ENCODE data around the gene CHRNA7.
"Not testable (repeated sequence)": the region's sequence is repeated elsewhere in the genome, so short reads cannot be mapped to it uniquely, and the experiment has no call there.

The CHRNA7 gene

GRCh38 chr15:32120577-32121383 is 90.5 kb downstream of the CHRNA7 start:
- Mint-ChIP-seq H3K4me3 (no peak overlapping the region), H3K4me1 (no peaks in the 10 kb centered on the region), H3K36me3 (no peaks in the 10 kb centered on the region), H3K27me3 (peaks cover 6 to 7% of the 10 kb centered on the region in 2 donors), H3K9me3 (no peaks in the 10 kb centered on the region), H3K27ac (no peak overlapping the region)
- DNase-seq (no peak), ATAC-seq (replicated peaks) (no peak)

GRCh38 chr15:32121384-32121695 is 91.0 kb downstream of the CHRNA7 start:
- Mint-ChIP-seq H3K27me3 (peaks cover 4 to 7% of the 10 kb centered on the region in 2 donors), H3K9me3 (no peaks in the 10 kb centered on the region), H3K4me3 (no peak overlapping the region), H3K4me1 (no peaks in the 10 kb centered on the region), H3K27ac (no peak overlapping the region), H3K36me3 (no peaks in the 10 kb centered on the region)
- ATAC-seq (replicated peaks) (no peak), DNase-seq (no peak)

- no peak overlapping the region for H3K27ac Mint-ChIP-seq
- no peaks in the 10 kb centered on the region for H3K9me3 Mint-ChIP-seq
- H3K4me3 Mint-ChIP-seq, result no peak overlapping the region
- no peaks in the 10 kb centered on the region for H3K36me3 Mint-ChIP-seq
- peaks cover 4 to 7% of the 10 kb centered on the region in 2 donors for H3K27me3 Mint-ChIP-seq
- no peaks in the 10 kb centered on the region for H3K4me1 Mint-ChIP-seq
- DNase-seq (no peak), ATAC-seq (replicated peaks) (no peak)
These were observed 91.7 kb downstream of the CHRNA7 start for GRCh38 chr15:32122013-32122412.

DNA sequence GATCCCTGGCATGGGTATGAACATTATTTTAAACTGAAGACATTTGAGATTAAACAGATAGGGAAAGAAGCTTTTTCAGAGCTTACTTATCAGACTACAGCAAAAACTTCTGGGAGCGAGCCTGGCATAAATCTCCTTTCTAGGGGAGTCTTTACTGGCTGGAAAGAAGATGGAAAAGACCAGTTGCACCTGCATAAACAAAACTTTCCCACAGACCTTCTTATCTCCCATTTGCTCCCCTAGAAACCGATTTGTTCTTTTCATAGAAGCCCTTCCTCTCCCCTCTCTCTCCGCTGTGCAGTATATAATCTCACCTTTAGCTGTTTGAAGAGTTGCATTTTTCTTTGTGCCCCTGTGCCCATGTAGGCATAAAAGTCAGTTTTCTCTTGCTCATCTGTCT is 93.2 kb downstream of the CHRNA7 start:
- no peaks in the 10 kb centered on the region for H3K4me1 Mint-ChIP-seq
- H3K27ac Mint-ChIP-seq, result no peak overlapping the region
- no peaks in the 10 kb centered on the region for H3K36me3 Mint-ChIP-seq
- H3K4me3 Mint-ChIP-seq, result no peak overlapping the region
- ATAC-seq (replicated peaks) (no peak), DNase-seq (no peak)
- H3K9me3 Mint-ChIP-seq, result no peaks in the 10 kb centered on the region
- peaks cover 0 to 7% of the 10 kb centered on the region in 2 donors for H3K27me3 Mint-ChIP-seq

DNA sequence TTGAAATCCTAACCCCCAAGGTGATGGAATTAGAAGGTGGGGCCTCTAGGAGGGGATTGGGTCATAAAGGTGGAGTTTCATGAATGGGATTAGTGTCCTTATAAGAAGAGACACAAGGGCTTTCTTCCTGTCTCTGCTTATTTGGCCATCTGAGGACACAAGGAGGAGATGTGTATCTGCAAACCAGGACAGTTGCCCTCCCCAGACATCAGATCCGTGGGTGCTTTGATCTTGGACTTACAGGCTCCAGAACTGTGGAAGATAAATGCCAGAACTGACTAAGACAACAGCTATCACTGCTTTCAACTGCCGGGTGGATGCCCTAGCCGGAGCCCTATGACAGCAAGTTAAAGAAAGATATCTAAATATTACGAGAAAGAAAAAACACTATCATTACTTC is 94.4 kb downstream of the CHRNA7 start:
- Mint-ChIP-seq H3K4me3 (no peak overlapping the region), H3K27ac (no peak overlapping the region), H3K9me3 (no peaks in the 10 kb centered on the region), H3K27me3 (peaks cover 0 to 7% of the 10 kb centered on the region in 2 donors), H3K4me1 (no peaks in the 10 kb centered on the region), H3K36me3 (no peaks in the 10 kb centered on the region)
- ATAC-seq (replicated peaks) (no peak), DNase-seq (no peak)

GRCh38 chr15:32125595-32125994 is 95.3 kb downstream of the CHRNA7 start:
- DNase-seq (no peak), ATAC-seq (replicated peaks) (no peak)
- Mint-ChIP-seq H3K9me3 (no peaks in the 10 kb centered on the region), H3K36me3 (no peaks in the 10 kb centered on the region), H3K4me1 (no peaks in the 10 kb centered on the region), H3K4me3 (no peak overlapping the region), H3K27ac (no peak overlapping the region), H3K27me3 (peaks cover 0 to 8% of the 10 kb centered on the region in 2 donors)

- H3K4me1 Mint-ChIP-seq, result no peaks in the 10 kb centered on the region
- ATAC-seq (replicated peaks) (no peak), DNase-seq (no peak)
- no peaks in the 10 kb centered on the region for H3K9me3 Mint-ChIP-seq
- H3K36me3 Mint-ChIP-seq, result no peaks in the 10 kb centered on the region
- no peak overlapping the region for H3K4me3 Mint-ChIP-seq
- no peak overlapping the region for H3K27ac Mint-ChIP-seq
- H3K27me3 Mint-ChIP-seq, result peaks cover 4 to 36% of the 10 kb centered on the region in 2 donors
These were observed 99.5 kb downstream of the CHRNA7 start for GRCh38 chr15:32129815-32130214.

DNA sequence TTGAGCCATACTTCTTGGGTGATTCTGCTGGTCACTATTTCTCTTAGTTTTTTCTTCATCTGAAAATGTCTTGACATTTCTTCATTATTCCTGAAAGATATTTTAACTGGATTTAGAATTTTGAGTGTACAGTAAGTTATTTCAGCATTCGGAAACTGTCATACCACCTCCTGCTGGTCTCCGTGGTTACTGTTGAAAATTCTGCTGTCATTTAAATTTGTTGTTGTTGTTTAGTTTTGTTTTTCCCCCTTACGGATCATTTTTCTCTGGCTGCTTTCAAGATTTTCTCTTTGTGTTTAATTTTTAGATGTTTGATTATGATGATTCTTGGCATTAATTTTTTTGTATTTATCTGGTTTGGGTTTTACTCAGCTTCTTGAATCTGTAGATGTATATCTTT is 100.5 kb downstream of the CHRNA7 start:
- H3K27me3 Mint-ChIP-seq, result peaks cover 4 to 29% of the 10 kb centered on the region in 2 donors
- no peaks in the 10 kb centered on the region for H3K9me3 Mint-ChIP-seq
- no peaks in the 10 kb centered on the region for H3K4me1 Mint-ChIP-seq
- no peaks in the 10 kb centered on the region for H3K36me3 Mint-ChIP-seq
- H3K27ac Mint-ChIP-seq, result no peak overlapping the region
- ATAC-seq (replicated peaks) (no peak), DNase-seq (no peak)
- H3K4me3 Mint-ChIP-seq, result no peak overlapping the region

GRCh38 chr15:32131803-32132202 is 101.5 kb downstream of the CHRNA7 start:
- no peaks in the 10 kb centered on the region for H3K4me1 Mint-ChIP-seq
- H3K4me3 Mint-ChIP-seq, result no peak overlapping the region
- H3K36me3 Mint-ChIP-seq, result no peaks in the 10 kb centered on the region
- peaks cover 4 to 29% of the 10 kb centered on the region in 2 donors for H3K27me3 Mint-ChIP-seq
- DNase-seq (no peak), ATAC-seq (replicated peaks) (no peak)
- no peaks in the 10 kb centered on the region for H3K9me3 Mint-ChIP-seq
- no peak overlapping the region for H3K27ac Mint-ChIP-seq

DNA sequence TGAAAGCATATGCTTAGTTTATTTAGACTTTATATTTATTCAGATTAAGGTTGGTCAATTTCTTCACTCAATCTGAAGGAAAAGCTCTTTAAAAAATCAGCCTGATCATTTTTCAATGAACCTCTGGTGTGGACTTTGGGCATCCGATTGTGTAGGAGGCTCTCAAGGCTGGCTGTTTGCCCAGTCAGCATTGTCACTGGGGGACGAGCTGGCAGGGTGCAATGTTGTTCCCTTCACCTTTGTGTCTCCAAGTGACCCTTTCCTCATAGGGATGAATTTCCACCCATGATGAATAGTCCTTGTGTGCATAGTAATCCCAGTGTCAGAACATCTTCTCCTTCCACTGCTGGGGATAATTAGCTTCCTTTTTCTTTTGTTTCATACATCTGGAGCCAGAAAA is 102.5 kb downstream of the CHRNA7 start:
- Mint-ChIP-seq H3K4me3 (no peak overlapping the region), H3K27ac (no peak overlapping the region), H3K27me3 (peaks cover 4 to 29% of the 10 kb centered on the region in 2 donors), H3K9me3 (no peaks in the 10 kb centered on the region), H3K4me1 (no peaks in the 10 kb centered on the region), H3K36me3 (no peaks in the 10 kb centered on the region)
- ATAC-seq (replicated peaks) (no peak), DNase-seq (no peak)

DNA sequence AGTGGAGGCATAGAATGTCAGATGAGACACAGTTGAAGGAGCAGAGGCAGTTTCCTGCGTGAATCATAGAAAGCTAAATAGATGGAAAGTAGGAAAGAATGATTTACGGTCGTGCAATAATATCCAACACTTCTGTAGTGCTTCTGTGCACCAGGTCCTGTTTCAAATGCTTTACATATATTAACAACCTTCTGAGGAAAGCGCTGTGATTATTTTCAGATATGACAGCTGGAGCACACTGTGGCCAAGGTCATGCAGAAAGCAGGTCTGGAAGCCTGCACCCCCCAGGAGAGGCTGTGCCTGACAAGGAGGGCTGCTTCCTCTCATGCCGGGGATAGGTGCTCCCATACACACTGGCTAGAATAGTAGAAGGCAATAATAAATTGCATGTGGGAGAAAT is 104.5 kb downstream of the CHRNA7 start:
- Mint-ChIP-seq H3K4me1 (no peaks in the 10 kb centered on the region), H3K27ac (no peak overlapping the region), H3K27me3 (peaks cover 4 to 29% of the 10 kb centered on the region in 2 donors), H3K4me3 (no peak overlapping the region), H3K9me3 (no peaks in the 10 kb centered on the region), H3K36me3 (no peaks in the 10 kb centered on the region)
- ATAC-seq (replicated peaks) (no peak), DNase-seq (no peak)

DNA sequence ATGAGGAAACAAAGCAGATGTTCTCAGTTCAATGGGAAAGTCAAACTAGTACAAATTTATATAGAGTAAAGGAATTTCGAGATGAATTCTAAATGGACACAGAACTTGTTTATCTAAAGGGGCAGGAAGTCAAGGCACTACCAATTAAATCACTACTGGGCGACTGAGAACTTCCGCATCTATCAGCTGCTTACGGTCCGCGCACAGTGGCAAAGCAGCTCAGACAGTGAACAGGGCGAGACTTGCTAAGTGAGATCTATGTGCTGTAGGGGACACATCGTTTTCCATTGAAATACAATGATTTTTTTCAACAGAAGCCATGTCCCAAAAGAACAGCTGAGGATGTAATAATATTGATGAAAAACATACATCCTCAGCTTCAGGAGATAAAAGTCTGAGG is 105.0 kb downstream of the CHRNA7 start:
- peaks cover 4 to 29% of the 10 kb centered on the region in 2 donors for H3K27me3 Mint-ChIP-seq
- no peaks in the 10 kb centered on the region for H3K4me1 Mint-ChIP-seq
- no peaks in the 10 kb centered on the region for H3K36me3 Mint-ChIP-seq
- H3K27ac Mint-ChIP-seq, result no peak overlapping the region
- ATAC-seq (replicated peaks) (no peak), DNase-seq (no peak)
- no peak overlapping the region for H3K4me3 Mint-ChIP-seq
- peaks cover 0 to 2% of the 10 kb centered on the region in 2 donors for H3K9me3 Mint-ChIP-seq

DNA sequence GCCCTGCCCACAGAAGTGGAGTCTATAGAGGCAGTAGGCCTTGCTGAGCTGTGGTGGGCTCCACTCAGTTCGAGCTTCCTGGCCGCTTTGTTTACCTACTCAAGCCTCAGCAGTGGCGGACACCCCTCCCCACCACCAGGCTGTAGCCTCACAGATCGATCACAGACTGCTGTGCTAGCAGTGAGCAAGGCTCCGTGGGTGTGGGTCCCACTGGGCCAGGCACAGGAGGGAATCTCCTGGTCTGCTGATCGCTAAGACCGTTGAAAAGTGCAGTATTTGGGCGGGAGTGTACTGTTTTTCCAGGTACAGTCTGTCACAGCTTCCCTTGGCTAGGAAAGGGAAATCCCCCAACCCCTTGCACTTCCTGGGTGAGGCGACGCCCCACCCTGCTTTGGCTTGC is 115.2 kb downstream of the CHRNA7 start:
- H3K9me3 Mint-ChIP-seq; H3K27me3 Mint-ChIP-seq; H3K4me3 Mint-ChIP-seq; H3K36me3 Mint-ChIP-seq; ATAC-seq (replicated peaks); H3K27ac Mint-ChIP-seq; H3K4me1 Mint-ChIP-seq; DNase-seq: not testable (repeated sequence)

DNA sequence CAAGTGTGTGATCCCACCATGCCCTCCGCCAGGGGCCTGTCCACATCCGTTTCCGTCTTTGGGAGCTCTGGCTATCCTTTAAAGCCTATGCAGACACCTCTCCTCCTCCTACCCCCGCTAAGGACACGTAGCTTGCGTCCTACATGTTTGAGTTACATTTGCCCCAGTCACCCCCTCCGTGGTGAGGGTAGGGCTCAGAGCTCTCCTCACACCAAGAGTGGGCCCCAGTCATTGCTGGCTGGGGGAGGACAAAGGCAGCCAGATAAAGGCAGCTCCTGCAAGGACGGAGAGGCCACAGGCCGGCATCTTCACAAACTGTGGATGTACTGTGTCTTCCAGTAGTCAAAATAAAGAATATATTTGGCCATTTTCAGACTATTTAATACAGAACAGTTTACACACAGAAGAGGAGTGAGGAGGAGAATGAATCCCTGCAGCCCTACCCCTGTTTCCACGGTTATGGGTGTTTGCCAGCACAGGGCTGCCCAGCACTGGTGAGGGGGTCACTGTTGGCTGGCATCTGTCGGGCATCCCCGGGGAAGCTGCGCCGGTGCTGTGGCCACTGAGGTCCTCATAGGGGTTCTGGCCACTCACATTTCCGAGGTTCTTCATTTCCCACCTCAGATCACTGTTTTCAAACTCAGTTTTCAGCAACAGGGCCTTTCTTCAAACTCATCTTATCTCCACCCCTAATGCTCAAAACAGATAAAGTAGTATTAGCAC is 118.7 kb downstream of the CHRNA7 start:
- Mint-ChIP-seq H3K4me1 (no peaks in the 10 kb centered on the region), H3K36me3 (no peaks in the 10 kb centered on the region), H3K4me3 (no peak overlapping the region), H3K27ac (no peak overlapping the region), H3K27me3 (peaks cover 6 to 13% of the 10 kb centered on the region in 2 donors), H3K9me3 (no peaks in the 10 kb centered on the region)
- no peak for ATAC-seq (replicated peaks)
- DNase-seq, result no peak

DNA sequence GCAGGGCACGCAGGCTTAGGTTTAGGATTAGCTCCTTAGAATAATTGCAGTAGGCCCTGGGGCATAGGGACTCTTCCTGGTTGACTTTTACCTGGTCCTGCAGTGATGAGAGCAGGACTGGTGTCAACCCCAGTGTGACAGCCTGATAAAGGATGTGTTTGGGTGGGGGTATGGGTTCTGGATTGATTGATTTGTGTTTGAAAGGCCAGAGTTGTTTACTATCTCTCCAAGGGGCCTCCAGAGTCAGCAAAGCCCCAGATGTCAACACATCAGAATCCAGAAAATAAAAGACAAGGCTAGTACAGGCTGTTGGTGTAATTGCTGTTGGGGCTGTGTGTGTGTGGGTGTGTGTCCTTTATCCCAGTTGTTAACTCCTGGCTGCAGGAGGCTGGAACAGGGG is 122.3 kb downstream of the CHRNA7 start:
- Mint-ChIP-seq H3K27me3 (peaks cover 6 to 13% of the 10 kb centered on the region in 2 donors), H3K36me3 (no peaks in the 10 kb centered on the region), H3K4me3 (no peak overlapping the region), H3K9me3 (no peaks in the 10 kb centered on the region), H3K4me1 (no peaks in the 10 kb centered on the region), H3K27ac (no peak overlapping the region)
- ATAC-seq (replicated peaks) (no peak), DNase-seq (no peak)
